GM19043 (cell line): Measurements from ENCODE around the gene ZNF148.

Experiments
- ATAC-seq: cut with Tn5 transposase; IDR thresholded peaks from one replicate; pipeline ENCODE4 v1.9.1; 2021; ENCODE audit warnings: low read depth; ENCODE audit not compliant: unreplicated experiment

Gene ZNF148

GRCh38 chr3:125292015-125292414 is 83.1 kb downstream of the ZNF148 start:
- no peak for ATAC-seq

- no peak for ATAC-seq
Observed at GRCh38 chr3:125289429-125289981, 85.6 kb downstream of the ZNF148 start.

GRCh38 chr3:125287248-125287647 is 87.9 kb downstream of the ZNF148 start:
- no peak for ATAC-seq

- no peak for ATAC-seq
Observed at GRCh38 chr3:125281381-125281780, 93.7 kb downstream of the ZNF148 start.

DNA sequence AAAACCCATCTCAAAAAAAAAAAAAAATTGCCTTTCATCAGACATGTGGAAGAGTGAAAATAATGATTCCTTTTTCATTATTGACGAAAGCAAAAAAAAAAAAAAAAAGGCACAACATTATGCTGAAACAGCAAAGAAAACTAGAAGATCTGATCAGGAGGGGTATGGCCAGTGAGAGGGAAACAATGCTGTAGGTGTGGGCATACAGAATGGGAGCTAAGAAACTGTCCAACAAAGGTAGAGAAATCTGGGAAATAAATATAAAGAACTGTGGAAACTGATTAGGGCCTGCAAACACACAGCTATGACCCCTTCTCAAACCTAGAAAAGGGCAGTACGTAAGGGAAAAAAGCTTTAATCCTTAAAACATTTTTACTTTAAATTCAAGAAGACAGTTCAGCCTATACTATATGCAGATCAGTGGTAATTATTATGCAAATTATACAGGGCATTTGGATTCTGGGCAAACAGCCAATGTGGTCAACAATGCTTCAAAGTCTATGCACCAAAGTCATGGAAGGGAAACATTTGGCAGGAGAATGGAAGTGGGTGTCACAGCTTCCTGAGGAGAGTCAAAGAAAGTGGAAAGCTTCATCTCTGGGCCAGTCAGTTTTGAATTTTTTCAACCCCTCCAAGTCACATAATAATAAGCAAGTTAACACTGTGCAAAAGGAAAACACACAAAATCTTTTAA is 94.3 kb downstream of the ZNF148 start:
- ATAC-seq, result no peak

- ATAC-seq, result no peak
Observed at GRCh38 chr3:125278155-125278554, 97.0 kb downstream of the ZNF148 start.

- no peak for ATAC-seq
Observed at GRCh38 chr3:125271127-125271526, 104.0 kb downstream of the ZNF148 start.

GRCh38 chr3:125267460-125267859 is 107.7 kb downstream of the ZNF148 start:
- no peak for ATAC-seq

- ATAC-seq, result no peak
Observed at GRCh38 chr3:125266971-125267370, 108.2 kb downstream of the ZNF148 start.

DNA sequence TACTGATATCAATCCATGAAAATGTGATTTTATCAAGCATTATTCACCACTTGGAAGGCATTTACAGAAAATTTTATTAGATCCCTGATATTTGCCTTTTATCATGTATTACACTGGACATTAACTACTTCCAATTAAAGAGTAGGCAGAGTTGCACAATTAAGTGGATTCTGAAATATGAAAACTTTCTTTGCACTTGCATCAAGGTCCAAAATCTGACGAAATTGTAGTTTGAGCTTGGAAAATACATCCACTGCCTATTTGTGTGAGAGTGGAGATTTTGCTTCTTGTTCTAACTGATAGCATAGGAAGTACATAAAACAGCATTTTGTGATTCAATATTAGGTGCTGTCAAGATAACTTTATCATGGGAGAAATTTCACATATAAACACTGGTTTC is 113.0 kb downstream of the ZNF148 start:
- ATAC-seq, result no peak

DNA sequence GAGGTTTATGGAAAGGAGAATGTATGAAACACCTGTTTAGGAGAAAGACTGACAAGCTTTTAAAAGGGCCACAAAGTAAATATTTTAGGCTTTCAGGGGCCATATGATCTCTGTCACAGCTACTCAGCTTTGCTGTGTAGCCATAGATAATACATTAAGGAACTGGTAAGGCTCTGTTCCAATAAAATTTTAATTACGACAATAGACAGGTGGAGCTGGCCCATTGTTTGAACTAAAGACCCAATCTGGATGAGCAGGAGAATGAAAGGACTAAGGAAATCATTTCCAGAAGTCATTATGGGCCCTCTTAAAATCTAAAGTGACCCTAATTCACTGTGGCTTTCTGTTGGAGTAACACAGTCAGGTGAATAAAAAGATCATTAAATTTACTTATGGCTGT is 114.1 kb downstream of the ZNF148 start:
- no peak for ATAC-seq

- no peak for ATAC-seq
Observed at GRCh38 chr3:125260158-125260557, 115.0 kb downstream of the ZNF148 start.

DNA sequence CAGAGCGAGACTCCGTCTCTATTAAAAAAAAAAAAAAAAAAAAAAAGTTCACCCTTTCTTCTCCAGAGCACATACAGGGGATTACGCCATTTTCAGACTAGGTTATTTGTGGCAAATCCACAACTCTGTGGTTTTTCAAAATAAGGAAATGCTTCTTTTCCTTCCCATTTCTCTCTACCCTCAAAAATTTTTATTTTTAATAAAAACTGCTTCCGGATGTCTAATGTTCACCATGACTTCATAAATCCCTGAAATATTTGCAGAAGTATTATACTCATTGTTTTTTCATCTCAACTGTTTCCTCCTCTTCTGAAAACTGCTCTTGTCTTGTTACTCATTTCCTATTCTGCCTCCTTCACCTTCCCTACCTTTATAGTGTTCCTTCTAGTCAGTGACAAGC is 117.6 kb downstream of the ZNF148 start:
- ATAC-seq, result no peak

DNA sequence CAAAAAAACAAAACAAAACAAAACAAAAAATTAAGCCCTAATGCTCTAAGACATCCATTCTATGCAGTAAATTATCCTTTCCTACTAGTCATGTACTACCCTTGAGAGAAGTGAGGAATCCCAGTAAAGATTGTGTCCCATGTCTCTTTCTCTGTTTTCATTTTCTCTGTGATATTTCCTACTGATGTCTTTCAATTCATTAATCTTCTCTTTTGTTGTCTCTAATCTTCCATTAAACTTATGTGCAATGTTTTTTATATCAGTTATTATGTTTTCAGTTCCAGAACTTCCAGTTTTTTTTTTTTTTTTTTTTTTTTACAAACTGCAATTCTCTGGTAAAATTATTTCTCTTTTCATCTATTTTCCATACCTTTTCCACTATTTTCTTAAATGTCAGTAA is 118.5 kb downstream of the ZNF148 start:
- no peak for ATAC-seq

- ATAC-seq, result no peak
Observed at GRCh38 chr3:125250973-125251372, 124.2 kb downstream of the ZNF148 start.

- no peak for ATAC-seq
Observed at GRCh38 chr3:125246237-125246636, 128.9 kb downstream of the ZNF148 start.

GRCh38 chr3:125245521-125245920 is 129.6 kb downstream of the ZNF148 start:
- no peak for ATAC-seq

- ATAC-seq, result no peak
Observed at GRCh38 chr3:125240496-125240895, 134.6 kb downstream of the ZNF148 start.

DNA sequence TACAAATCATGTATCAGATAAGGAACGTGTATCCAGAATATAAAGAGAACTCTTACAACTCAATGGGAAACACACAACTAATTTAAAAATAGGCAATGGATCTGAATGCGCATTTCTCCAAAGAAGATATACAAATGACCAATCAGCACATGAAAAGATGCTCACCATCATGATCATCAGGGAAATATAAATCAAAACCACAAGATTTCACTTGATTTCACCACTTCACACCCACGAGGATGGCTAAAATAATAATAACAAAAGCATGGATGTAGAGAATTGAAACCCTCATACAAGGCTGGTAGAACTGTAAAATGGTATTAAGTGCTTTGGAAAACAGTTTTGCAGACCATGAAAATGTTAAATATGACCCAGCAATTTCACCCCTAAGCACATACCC is 135.9 kb downstream of the ZNF148 start:
- ATAC-seq, result no peak

- no peak for ATAC-seq
Observed at GRCh38 chr3:125238759-125239158, 136.4 kb downstream of the ZNF148 start.

DNA sequence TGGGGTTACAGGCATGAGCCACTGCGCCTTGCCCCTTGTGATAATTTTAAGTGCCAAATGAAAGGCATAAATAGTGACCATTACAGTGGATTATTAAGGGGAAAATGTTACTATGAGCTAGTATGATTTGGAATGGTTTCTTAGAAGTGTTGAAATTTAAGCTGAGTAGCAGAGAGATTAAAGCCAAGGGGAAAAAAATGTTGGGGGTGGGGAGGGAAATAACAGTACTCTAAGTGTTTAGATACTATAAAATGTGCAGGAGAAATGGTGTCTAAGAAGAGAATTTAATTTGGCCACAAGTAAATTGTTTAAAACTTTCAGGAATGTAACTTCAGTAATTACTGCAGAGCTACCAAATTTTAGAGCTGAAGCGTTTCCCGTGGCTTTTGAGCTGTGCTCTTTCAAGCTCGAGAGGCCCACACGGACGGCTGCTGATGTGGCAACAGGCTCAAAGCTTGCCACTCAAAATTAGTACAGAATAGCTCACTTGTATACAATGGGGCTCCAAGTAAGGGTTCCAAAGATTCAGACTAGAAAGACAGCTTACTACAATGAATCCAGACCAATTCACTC is 138.7 kb downstream of the ZNF148 start:
- ATAC-seq, result no peak

DNA sequence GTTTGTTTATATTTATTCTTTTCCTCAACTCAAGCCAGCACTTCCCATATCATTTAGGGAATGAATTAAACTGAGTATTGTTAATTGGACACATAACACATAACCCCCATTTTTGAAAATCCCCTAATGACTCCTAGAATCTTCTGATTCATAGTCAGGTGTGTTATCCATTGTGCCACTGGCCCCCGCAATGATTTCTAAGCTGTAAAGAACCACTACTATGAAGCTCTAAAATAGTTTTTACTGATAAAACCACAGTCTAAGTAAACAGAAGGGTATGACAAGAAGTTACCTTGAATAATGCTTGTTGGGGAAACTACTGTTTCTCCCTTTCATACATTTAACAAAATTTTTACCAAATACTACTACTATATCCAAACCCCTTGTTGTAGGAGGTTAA is 140.3 kb downstream of the ZNF148 start:
- ATAC-seq, result no peak
